GM23248 (cell line): Measurements from ENCODE around the gene INKA2. TPM values are rescaled to one million over a fixed set of nuclear protein-coding genes. Genes with fewer than 3 reads are reported as not detected.

Experiments
- DNase-seq: peaks from one replicate; pipeline ENCODE4 v3.0.0-alpha.2; 2015
- H2AFZ ChIP-seq: fragments of 200-600 bp; sonication (generic); 2 replicates; pipeline ENCODE4 v1.6.1; 2016; ENCODE audit warnings: antibody characterized with exemption
- H3F3A ChIP-seq: fragments of 200-600 bp; sonication (generic); 2 replicates; pipeline ENCODE4 v1.6.1; 2016; ENCODE audit warnings: mild to moderate bottlenecking, antibody characterized with exemption, mixed run types; ENCODE audit not compliant: insufficient read depth
- H3K27ac ChIP-seq: fragments of 200-600 bp; sonication (generic); 2 replicates; pipeline ENCODE4 v1.5.1; 2016; ENCODE audit warnings: mild to moderate bottlenecking
- H3K27me3 ChIP-seq: fragments of 200-600 bp; sonication (generic); replicated peaks from 2 replicates; pipeline ENCODE4 v1.6.1; 2016; ENCODE audit warnings: mild to moderate bottlenecking; ENCODE audit not compliant: insufficient read depth
- H3K36me3 ChIP-seq: fragments of 200-600 bp; sonication (generic); 2 replicates; pipeline ENCODE4 v1.6.1; 2016; ENCODE audit warnings: low read depth, mild to moderate bottlenecking
- H3K4me1 ChIP-seq: fragments of 200-600 bp; sonication (generic); 2 replicates; pipeline ENCODE4 v1.6.1; 2016; ENCODE audit warnings: mild to moderate bottlenecking; ENCODE audit not compliant: insufficient read depth
- H3K4me2 ChIP-seq: fragments of 200-600 bp; sonication (generic); one replicate; pipeline ENCODE4 v1.6.1; 2016; ENCODE audit warnings: mild to moderate bottlenecking; ENCODE audit not compliant: unreplicated experiment
- H3K4me3 ChIP-seq: fragments of 200-600 bp; sonication (generic); 2 replicates; pipeline ENCODE4 v1.5.1; 2016; ENCODE audit warnings: mild to moderate bottlenecking
- H3K79me2 ChIP-seq: fragments of 200-600 bp; sonication (generic); 2 replicates; pipeline ENCODE4 v1.6.1; 2016; ENCODE audit warnings: mild to moderate bottlenecking; ENCODE audit not compliant: insufficient read depth
- H3K9ac ChIP-seq: fragments of 200-600 bp; sonication (generic); 2 replicates; pipeline ENCODE4 v1.6.1; 2016; ENCODE audit warnings: mild to moderate bottlenecking
- H3K9me2 ChIP-seq: fragments of 200-600 bp; sonication (generic); 2 replicates; pipeline ENCODE4 v1.6.1; 2016; ENCODE audit warnings: mixed run types, mild to moderate bottlenecking, moderate library complexity; ENCODE audit not compliant: insufficient read depth
- H3K9me3 ChIP-seq: fragments of 200-600 bp; sonication (generic); one replicate; pipeline ENCODE4 v1.6.1; 2017; ENCODE audit warnings: low read depth
- H4K20me1 ChIP-seq: fragments of 200-600 bp; sonication (generic); 2 replicates; pipeline ENCODE4 v1.6.0; 2016; ENCODE audit not compliant: insufficient read depth
- EZH2 ChIP-seq: fragments of 200-600 bp; sonication (generic); IDR thresholded peaks from 2 replicates; pipeline ENCODE4 v1.6.1; 2018; ENCODE audit warnings: antibody characterized with exemption, mild to moderate bottlenecking; ENCODE audit not compliant: insufficient read depth, poor library complexity, severe bottlenecking
- EZH2phosphoT487 ChIP-seq: fragments of 200-600 bp; sonication (generic); IDR thresholded peaks from 2 replicates; pipeline ENCODE4 v1.6.1; 2018; ENCODE audit warnings: antibody characterized with exemption, moderate library complexity, mild to moderate bottlenecking, low read depth; ENCODE audit not compliant: insufficient read depth
- WGBS, 2 experiments: methylation state at CpG; one replicate each; pipeline ENCODE4 v1.1.6; 2015 to 2017; ENCODE audit warnings: low lambda C conversion rate in 2 of 2, low coverage in 1 of 2; ENCODE audit errors: missing lambda C conversion rate in 2 of 2; 5-methylcytosine and 5-hydroxymethylcytosine counted together
- in situ Hi-C: fragments of 300-500 bp; cut with MboI; formaldehyde crosslinking; loops from 2 replicates; pipeline ENCODE4 v1.15.0; 2020
- polyA plus RNA-seq: library from polyadenylated mRNA; unstranded; fragments of >200 nt; fragmentation: Nextera tagmentation; extraction: Ambion mirVana; gene quantifications from 2 replicates; pipeline ENCODE4 v1.2.1, GENCODE V29; 2016
- total RNA-seq: library from RNA; depleted of rRNA; stranded (reverse); fragments of >200 nt; shearing (Covaris generic); gene quantifications from 2 replicates; pipeline ENCODE4 v1.2.3, GENCODE V29; 2014

The INKA2 gene
- total and polyA plus RNA-seq, 2 experiments from 2014 or later: 1.2 to 1.3 TPM

GRCh38 chr1:111768023-111768422 lies 28.8 kb upstream of the INKA2 start:
- no peak for DNase-seq
- H3K9me3 ChIP-seq: no peaks in the 10 kb centered on the region
- no peaks in the 10 kb centered on the region for H3K79me2 ChIP-seq
- no peaks in the 10 kb centered on the region for H3K4me1 ChIP-seq
- no peak overlapping the region for H3K4me3 ChIP-seq
- H3K4me2 ChIP-seq: no peak overlapping the region
- peaks cover 32% of the 10 kb centered on the region for H3K36me3 ChIP-seq
- H3F3A ChIP-seq: peaks cover 18% of the 10 kb centered on the region
- H2AFZ ChIP-seq: no peak overlapping the region
- in situ Hi-C loops: loop anchor here (25.0 kb wide), 1 partner anchor 556 kb away; the partner anchor contains the start of gene DENND2D
- H3K9me2 ChIP-seq: no peaks in the 10 kb centered on the region
- 0 out of 2 replicates have a peak overlapping the region, but pooled peaks have one; percentile 11 for H3K9ac ChIP-seq
- H3K27me3 ChIP-seq: no peaks in the 10 kb centered on the region
- no peak overlapping the region for H3K27ac ChIP-seq
- TF ChIP-seq EZH2 (no peak), EZH2phosphoT487 (no peak)
- no peaks in the 10 kb centered on the region for H4K20me1 ChIP-seq

DNA sequence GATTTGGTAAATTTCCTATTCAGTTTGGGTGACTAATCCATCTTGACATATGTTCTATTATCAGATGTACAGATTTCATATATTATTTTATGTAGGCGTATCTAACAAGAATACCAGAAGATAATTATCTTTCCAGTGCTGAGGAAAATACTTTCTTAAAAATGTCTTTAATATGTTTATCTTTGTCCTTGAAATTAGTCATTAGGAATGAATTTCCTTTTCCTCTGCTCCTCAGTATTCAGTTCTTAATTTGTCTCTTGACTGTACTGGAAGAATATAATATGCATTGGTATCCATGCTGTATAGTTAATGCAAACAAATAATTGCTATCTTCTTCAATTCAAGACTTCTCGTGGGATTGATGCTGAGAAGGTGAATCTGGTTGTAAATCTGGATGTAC lies 23.1 kb upstream of the INKA2 start:
- peaks cover 71% of the 10 kb centered on the region for H3K36me3 ChIP-seq
- H3K27me3 ChIP-seq: no peaks in the 10 kb centered on the region
- no peaks in the 10 kb centered on the region for H3K9me2 ChIP-seq
- DNase-seq: no peak
- in situ Hi-C loops: loop anchor here (25.0 kb wide), 1 partner anchor 550 kb away; the partner anchor contains the start of gene DENND2D
- H3F3A ChIP-seq: peaks cover 8% of the 10 kb centered on the region; the same call in 1 of the 2 replicates
- 87 to 90% methylated on average over 2 of the region's 2 CpGs for WGBS, 2 experiments
- H3K4me3 ChIP-seq: no peak overlapping the region
- peaks cover 9% of the 10 kb centered on the region; the same call in 1 of the 2 replicates for H3K4me1 ChIP-seq
- no peak overlapping the region for H3K9ac ChIP-seq
- H2AFZ ChIP-seq: no peak overlapping the region
- H3K9me3 ChIP-seq: no peaks in the 10 kb centered on the region
- no peak for TF ChIP-seq EZH2
- no peak overlapping the region for H3K27ac ChIP-seq
- H4K20me1 ChIP-seq: no peaks in the 10 kb centered on the region
- H3K79me2 ChIP-seq: peaks cover 25% of the 10 kb centered on the region
- no peak overlapping the region for H3K4me2 ChIP-seq

DNA sequence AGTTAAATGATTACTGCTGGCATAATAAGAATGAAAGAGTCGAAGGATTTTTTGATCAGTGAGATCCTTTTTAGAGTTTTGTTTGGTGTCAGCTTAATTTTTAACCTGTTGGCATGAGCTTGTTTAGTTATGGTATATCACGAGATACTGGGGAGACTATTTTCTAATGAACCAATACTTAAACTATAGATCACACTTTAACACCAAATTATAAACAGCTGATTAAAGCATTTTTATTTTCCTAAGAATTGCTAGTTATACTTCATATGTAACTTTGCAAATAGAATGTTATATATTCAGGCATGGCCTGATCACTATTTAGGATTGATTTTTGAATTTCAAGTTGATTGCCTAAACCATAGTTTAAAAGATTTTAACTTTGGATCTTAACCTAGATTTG lies 22.5 kb upstream of the INKA2 start:
- 0 out of 2 replicates have a peak, but pooled peaks cover 3% of the 10 kb centered on the region for H3F3A ChIP-seq
- no peaks in the 10 kb centered on the region for H4K20me1 ChIP-seq
- no peak overlapping the region for H2AFZ ChIP-seq
- peaks cover 32% of the 10 kb centered on the region for H3K79me2 ChIP-seq
- in situ Hi-C loops: loop anchor here (25.0 kb wide), 1 partner anchor 549 kb away; the partner anchor contains the start of gene DENND2D
- peaks cover 13% of the 10 kb centered on the region; the same call in 1 of the 2 replicates for H3K4me1 ChIP-seq
- H3K27ac ChIP-seq: no peak overlapping the region
- no peaks in the 10 kb centered on the region for H3K9me3 ChIP-seq
- H3K27me3 ChIP-seq: no peaks in the 10 kb centered on the region
- DNase-seq: no peak
- no peaks in the 10 kb centered on the region for H3K9me2 ChIP-seq
- H3K36me3 ChIP-seq: peaks cover 66% of the 10 kb centered on the region
- H3K4me2 ChIP-seq: no peak overlapping the region
- no peak for TF ChIP-seq EZH2phosphoT487
- TF ChIP-seq EZH2: no peak
- no peak overlapping the region for H3K9ac ChIP-seq
- H3K4me3 ChIP-seq: no peak overlapping the region
- WGBS, 2 experiments: 94 to 95% methylated on average over 2 of the region's 2 CpGs

- Histone ChIP-seq H3K36me3 (peaks cover 42% of the 10 kb centered on the region), H3F3A (no peaks in the 10 kb centered on the region), H3K4me2 (no peak overlapping the region), H4K20me1 (no peaks in the 10 kb centered on the region), H3K27me3 (no peaks in the 10 kb centered on the region), H3K4me3 (no peak overlapping the region), H3K79me2 (peaks cover 38% of the 10 kb centered on the region), H3K4me1 (peaks cover 16% of the 10 kb centered on the region; the same call in 1 of the 2 replicates), H2AFZ (no peak overlapping the region), H3K9me2 (no peaks in the 10 kb centered on the region), H3K9ac (no peak overlapping the region), H3K9me3 (no peaks in the 10 kb centered on the region), H3K27ac (no peak overlapping the region)
- no peak for TF ChIP-seq EZH2
- TF ChIP-seq EZH2phosphoT487: no peak
- in situ Hi-C loops: loop anchor here (10.0 to 25.0 kb wide), 2 partner anchors 284 to 546 kb away; partner anchors contain the start of genes C1orf162 and DENND2D
- 96 to 99% methylated on average over 2 of the region's 2 CpGs for WGBS, 2 experiments
- peak; percentile 22 for DNase-seq
Measured at GRCh38 chr1:111758373-111758772, 19.2 kb upstream of the INKA2 start.

DNA sequence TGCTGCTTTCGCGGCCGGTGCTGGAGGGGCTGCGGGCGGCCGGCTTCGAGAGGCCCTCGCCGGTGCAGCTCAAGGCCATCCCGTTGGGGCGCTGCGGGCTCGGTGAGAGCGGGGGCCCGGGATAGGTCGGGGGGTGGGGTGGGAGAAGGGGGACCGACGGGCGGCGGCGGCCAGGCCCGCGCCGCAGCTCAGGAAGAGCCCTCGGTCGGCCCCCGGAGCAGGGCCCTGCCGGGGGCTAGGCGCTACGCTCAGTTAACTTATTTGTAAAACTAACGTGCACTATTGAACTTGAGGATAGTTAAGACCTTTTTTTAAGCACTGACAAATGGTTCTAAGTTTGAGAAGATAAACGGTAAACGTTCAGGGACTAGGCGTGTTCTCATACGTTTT lies 16.9 kb upstream of the INKA2 start:
- Histone ChIP-seq H3F3A (no peaks in the 10 kb centered on the region), H3K9ac (peak overlapping the region; percentile 93), H3K9me2 (no peaks in the 10 kb centered on the region), H3K4me1 (peaks cover 6% of the 10 kb centered on the region; the same call in 1 of the 2 replicates), H3K79me2 (peaks cover 38% of the 10 kb centered on the region), H3K9me3 (no peaks in the 10 kb centered on the region), H3K4me3 (peak overlapping the region; percentile 94), H3K27ac (peak overlapping the region; percentile 94), H3K4me2 (peak overlapping the region; percentile 95), H3K27me3 (no peaks in the 10 kb centered on the region), H3K36me3 (peaks cover 22% of the 10 kb centered on the region), H4K20me1 (no peaks in the 10 kb centered on the region), H2AFZ (peak overlapping the region; percentile 98)
- in situ Hi-C loops: loop anchor here (10.0 to 25.0 kb wide), 2 partner anchors 281 to 544 kb away; partner anchors contain the start of genes C1orf162 and DENND2D
- no peak for DNase-seq
- TF ChIP-seq EZH2 (no peak), EZH2phosphoT487 (no peak)
- 1 to 3% methylated on average over 23 to 35 of the region's 35 CpGs for WGBS, 2 experiments
